ENCODE data around the gene PDE4B. TPM values are rescaled to one million over a fixed set of nuclear protein-coding genes. Genes with fewer than 3 reads are reported as not detected.

PDE4B gene
- polyA plus RNA-seq, 1 experiment: 17.6 TPM

DNA sequence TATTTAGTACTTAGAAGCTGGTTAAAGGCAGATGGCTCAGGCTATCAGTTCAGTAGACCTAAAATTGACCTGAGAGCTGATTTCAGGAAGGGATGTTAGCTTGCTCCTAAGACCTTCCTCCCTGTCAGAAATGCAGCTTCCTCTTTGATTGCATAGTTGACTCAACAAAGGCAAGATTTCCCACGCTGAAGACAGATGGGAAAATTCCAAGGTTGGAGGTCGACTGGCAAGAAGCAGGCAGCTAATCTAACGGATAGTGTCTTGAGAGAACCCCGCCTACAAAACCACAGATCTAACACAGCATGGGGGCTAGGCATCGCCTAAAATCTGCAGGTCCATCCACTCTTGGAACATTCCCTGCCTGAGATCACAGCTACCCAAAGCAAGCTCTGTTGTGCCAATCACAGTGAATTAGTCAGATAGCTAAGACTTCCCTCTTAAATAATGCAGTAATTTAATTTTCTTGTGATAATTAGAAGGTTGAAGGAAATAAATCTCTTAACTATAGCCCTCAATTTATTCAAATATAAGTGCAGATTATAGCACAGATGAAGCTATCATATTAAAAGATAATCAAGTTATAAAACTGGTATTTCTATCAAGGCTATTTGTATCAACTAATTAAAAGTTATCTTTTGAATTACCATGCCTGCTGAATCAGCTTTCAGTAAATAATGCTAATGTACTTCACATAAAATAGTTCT lies 383.5 kb downstream of the PDE4B start:
- Histone ChIP-seq H3K4me3 (ENCODE audit: low read depth, low read length) (no peak overlapping the region), H3K9me3 (ENCODE audit: control insufficient read depth, insufficient read depth, low read length) (no peaks in the 10 kb centered on the region), H3K27ac (ENCODE audit: low read depth, low read length) (no peak overlapping the region), H3K27me3 (ENCODE audit: control insufficient read depth, insufficient read depth, low read length) (no peaks in the 10 kb centered on the region)
- CTCF ChIA-PET: interaction anchor here (1.6 to 3.2 kb wide), 2 partner anchors 66 to 270 kb away, joined by 6 to 7 read pairs; no protein-coding TSS in a partner anchor
- DNase-seq (ENCODE audit: low read depth, low spot score): no peak
- TF ChIP-seq, protein P1, sequence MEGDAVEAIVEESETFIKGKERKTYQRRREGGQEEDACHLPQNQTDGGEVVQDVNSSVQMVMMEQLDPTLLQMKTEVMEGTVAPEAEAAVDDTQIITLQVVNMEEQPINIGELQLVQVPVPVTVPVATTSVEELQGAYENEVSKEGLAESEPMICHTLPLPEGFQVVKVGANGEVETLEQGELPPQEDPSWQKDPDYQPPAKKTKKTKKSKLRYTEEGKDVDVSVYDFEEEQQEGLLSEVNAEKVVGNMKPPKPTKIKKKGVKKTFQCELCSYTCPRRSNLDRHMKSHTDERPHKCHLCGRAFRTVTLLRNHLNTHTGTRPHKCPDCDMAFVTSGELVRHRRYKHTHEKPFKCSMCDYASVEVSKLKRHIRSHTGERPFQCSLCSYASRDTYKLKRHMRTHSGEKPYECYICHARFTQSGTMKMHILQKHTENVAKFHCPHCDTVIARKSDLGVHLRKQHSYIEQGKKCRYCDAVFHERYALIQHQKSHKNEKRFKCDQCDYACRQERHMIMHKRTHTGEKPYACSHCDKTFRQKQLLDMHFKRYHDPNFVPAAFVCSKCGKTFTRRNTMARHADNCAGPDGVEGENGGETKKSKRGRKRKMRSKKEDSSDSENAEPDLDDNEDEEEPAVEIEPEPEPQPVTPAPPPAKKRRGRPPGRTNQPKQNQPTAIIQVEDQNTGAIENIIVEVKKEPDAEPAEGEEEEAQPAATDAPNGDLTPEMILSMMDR (IDR thresholded peaks at IDR 0.05; ENCODE audit: low read depth, low read length): no peak
- POLR2A ChIA-PET: no interaction called here

DNA sequence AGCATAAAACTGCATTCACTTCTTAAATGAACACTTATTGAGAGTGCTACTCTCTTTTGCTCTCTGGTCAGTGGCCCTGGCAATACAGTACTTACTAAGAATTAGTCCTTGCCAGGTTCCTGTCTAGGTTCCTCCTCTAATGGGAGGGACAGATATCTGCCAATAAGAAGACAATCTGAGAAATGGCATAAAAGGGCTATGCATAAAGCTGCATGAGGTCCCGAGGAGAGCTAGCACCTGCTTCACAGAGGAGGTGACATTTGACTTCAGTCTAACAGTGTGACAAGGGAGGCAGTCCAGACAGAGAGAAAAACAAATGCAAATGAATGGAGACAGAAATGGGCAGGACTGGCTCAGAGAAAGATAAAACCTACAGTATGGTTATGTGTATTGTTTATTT lies 384.1 kb downstream of the PDE4B start:
- Histone ChIP-seq H3K27me3 (ENCODE audit: control insufficient read depth, insufficient read depth, low read length) (no peaks in the 10 kb centered on the region), H3K27ac (ENCODE audit: low read depth, low read length) (no peak overlapping the region), H3K9me3 (ENCODE audit: control insufficient read depth, insufficient read depth, low read length) (no peaks in the 10 kb centered on the region), H3K4me3 (ENCODE audit: low read depth, low read length) (no peak overlapping the region)
- POLR2A ChIA-PET: no interaction called here
- no peak for DNase-seq (ENCODE audit: low read depth, low spot score)
- CTCF ChIA-PET: interaction anchor here (0.6 to 3.2 kb wide), 3 partner anchors 18 to 269 kb away, joined by 5 to 7 read pairs (median 6); no protein-coding TSS in a partner anchor
- TF ChIP-seq, protein P1 (IDR thresholded peaks at IDR 0.05; ENCODE audit: low read depth, low read length): no peak

DNA sequence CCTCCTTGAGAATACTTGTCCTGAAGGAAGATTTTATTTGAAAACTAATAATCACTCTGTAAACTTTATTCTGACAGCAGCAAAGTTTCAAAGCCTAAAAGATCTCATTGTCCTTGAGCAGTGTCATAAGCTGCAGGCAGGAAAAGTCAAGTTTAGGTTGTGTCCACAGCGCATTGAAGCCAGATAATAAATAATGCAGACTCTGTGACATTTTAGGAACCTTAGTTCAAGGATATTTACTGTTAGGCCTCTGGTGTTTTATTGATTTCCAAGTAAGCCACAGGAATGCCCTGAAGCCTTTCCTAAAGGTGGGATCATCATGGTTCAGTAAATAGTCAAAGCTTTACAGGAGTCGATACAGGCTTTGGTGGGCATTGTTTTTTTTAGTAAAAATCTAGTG lies 384.8 kb downstream of the PDE4B start:
- H3K27ac ChIP-seq (ENCODE audit: low read depth, low read length): no peak overlapping the region
- ChIA-PET CTCF (interaction anchor here (0.6 to 3.2 kb wide), 3 partner anchors 18 to 459 kb away, joined by 3 to 7 read pairs (median 5); no protein-coding TSS in a partner anchor), POLR2A (no interaction called here)
- H3K27me3 ChIP-seq (ENCODE audit: control insufficient read depth, insufficient read depth, low read length): no peaks in the 10 kb centered on the region
- TF ChIP-seq, protein P1 (IDR thresholded peaks at IDR 0.05; ENCODE audit: low read depth, low read length): no peak
- H3K4me3 ChIP-seq (ENCODE audit: low read depth, low read length): no peak overlapping the region
- no peaks in the 10 kb centered on the region for H3K9me3 ChIP-seq (ENCODE audit: control insufficient read depth, insufficient read depth, low read length)
- DNase-seq (ENCODE audit: low read depth, low spot score): no peak

DNA sequence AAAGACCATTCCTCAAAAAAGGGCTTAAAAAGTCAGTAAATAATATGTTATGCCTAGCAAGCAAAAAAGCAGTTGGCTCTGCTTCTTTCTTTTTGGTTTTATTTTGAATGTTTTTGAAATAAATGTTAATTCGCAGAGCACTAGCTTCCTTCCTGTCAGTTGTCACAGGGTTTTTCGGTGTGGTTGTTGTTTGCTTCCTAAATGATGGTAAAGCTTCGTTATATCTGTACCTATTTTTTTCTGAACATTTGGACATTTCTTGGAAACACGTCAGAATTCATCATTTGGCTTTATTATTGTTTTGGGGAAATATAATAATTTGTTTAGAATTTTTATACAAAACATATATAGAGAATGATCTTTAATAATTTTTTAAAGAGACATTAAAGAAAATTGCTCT lies 389.3 kb downstream of the PDE4B start:
- TF ChIP-seq, protein P1 (IDR thresholded peaks at IDR 0.05; ENCODE audit: low read depth, low read length): no peak
- H3K4me3 ChIP-seq (ENCODE audit: low read depth, low read length): no peak overlapping the region
- no peaks in the 10 kb centered on the region for H3K27me3 ChIP-seq (ENCODE audit: control insufficient read depth, insufficient read depth, low read length)
- POLR2A ChIA-PET: no interaction called here
- DNase-seq (ENCODE audit: low read depth, low spot score): no peak
- H3K27ac ChIP-seq (ENCODE audit: low read depth, low read length): no peak overlapping the region
- H3K9me3 ChIP-seq (ENCODE audit: control insufficient read depth, insufficient read depth, low read length): no peaks in the 10 kb centered on the region
- CTCF ChIA-PET: interaction anchor here (2.6 kb wide), 1 partner anchor 60 kb away, joined by 12 read pairs; no protein-coding TSS in a partner anchor

DNA sequence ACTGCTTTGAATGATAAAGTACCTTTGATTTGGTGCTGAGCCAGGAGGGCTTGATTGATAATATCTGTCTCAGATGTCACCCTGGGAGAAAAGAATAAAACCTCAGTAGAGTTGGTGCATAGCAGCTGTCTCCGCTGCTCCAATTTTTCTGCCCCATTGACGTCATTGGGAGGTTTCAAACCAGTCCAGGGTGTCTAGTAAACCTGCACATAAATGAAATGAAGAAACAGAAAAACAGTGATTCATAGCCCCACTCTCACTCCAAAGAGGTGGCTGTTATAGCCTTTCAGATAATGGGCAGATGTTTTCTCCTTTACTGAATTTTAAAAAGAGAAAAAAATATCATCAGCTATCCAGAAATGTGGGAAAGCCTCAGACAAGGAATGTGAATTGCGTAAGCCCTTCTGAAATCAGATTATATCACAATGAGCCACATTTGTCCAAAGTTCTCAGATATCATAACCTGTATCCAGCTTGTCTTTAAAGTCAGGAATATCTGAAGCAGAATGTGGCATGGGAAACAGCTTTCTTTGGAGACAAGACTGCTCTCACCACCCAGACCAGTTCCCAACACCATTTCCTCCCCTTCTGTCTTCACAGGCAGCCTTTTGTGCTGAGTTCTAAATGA lies 390.0 kb downstream of the PDE4B start:
- H3K4me3 ChIP-seq (ENCODE audit: low read depth, low read length): no peak overlapping the region
- ChIA-PET POLR2A (no interaction called here), CTCF (interaction anchor here (0.6 to 1.5 kb wide), 3 partner anchors 39 to 260 kb away, joined by 3 to 6 read pairs (median 4); no protein-coding TSS in a partner anchor)
- H3K27ac ChIP-seq (ENCODE audit: low read depth, low read length): no peak overlapping the region
- no peaks in the 10 kb centered on the region for H3K27me3 ChIP-seq (ENCODE audit: control insufficient read depth, insufficient read depth, low read length)
- peak; percentile 57 for DNase-seq (ENCODE audit: low read depth, low spot score)
- no peaks in the 10 kb centered on the region for H3K9me3 ChIP-seq (ENCODE audit: control insufficient read depth, insufficient read depth, low read length)
- TF ChIP-seq, protein P1 (IDR thresholded peaks at IDR 0.05; ENCODE audit: low read depth, low read length): no peak
